HepG2 (cell line): ENCODE measurements around the gene AP3B1. TPM values are rescaled to one million over a fixed set of nuclear protein-coding genes. Genes with fewer than 3 reads are reported as not detected.

Source experiments
- ATAC-seq: fragments of 200-7000 bp; cut with Tn5 transposase; 3 replicates; pipeline ENCODE4 v1.9.1; 2020; ENCODE audit warnings: mild to moderate bottlenecking, moderate library complexity
- BruUV-seq: library from RNA; stranded (reverse); fragments of 400-500 nt; replicated peaks from 2 replicates; lab custom pipeline; 2021; lab: Mats Ljungman, UMichigan
- CTCF ChIA-PET: fragments of 300-600 bp; formaldehyde crosslinking; extraction: SDS; loops from one replicate; lab custom pipeline; 2021; ENCODE audit warnings: low total read pairs, inconsistent platforms, low intra/inter-chr PET ratio; lab: Yijun Ruan, JAX
- POLR2A ChIA-PET: fragments of 350-600 bp; sonication (Branson Sonifier 250); formaldehyde crosslinking; loops from one replicate; lab custom pipeline; 2020; ENCODE audit warnings: antibody characterized with exemption, inconsistent platforms; lab: Yijun Ruan, JAX
- DNase-seq: peaks from one replicate; pipeline ENCODE4 v3.0.0-alpha.2; 2015; ENCODE audit warnings: low spot score
- FAIRE-seq: peaks from 3 replicates; lab custom pipeline; 2011; peaks lifted over from hg19 to GRCh38; lab: Jason Lieb, UNC
- H2AFZ ChIP-seq: one replicate; pipeline ENCODE4 v1.6.1; 2011; ENCODE audit warnings: low read length, inconsistent platforms
- H3K27ac ChIP-seq: fragments of 300-600 bp; 3 replicates; pipeline ENCODE4 v1.8.0; 2011; ENCODE audit warnings: mixed run types, mild to moderate bottlenecking, mixed read lengths, low read length, inconsistent platforms; ENCODE audit not compliant: insufficient read depth; ENCODE audit errors: extremely low read length
- H3K27me3 ChIP-seq, 2 experiments: fragments of 200-600 bp in 1 of 2; 2 replicates in 1 of 2; 3 replicates in 1 of 2; pipeline versions ENCODE4 v1.6.0 to v1.8.0; 2011; ENCODE audit warnings: low read length in 2 of 2, mild to moderate bottlenecking in 2 of 2, moderate library complexity in 2 of 2, inconsistent platforms in 1 of 2; ENCODE audit not compliant: insufficient read depth in 2 of 2, control insufficient read depth in 1 of 2
- H3K36me3 ChIP-seq, 2 experiments: fragments of 200-600 bp in 1 of 2; replicated peaks in 1 of 2; 2 replicates in 1 of 2; 3 replicates in 1 of 2; pipeline versions ENCODE4 v1.5.1 to v1.8.0; 2011; ENCODE audit warnings: low read length in 2 of 2, inconsistent platforms in 1 of 2; ENCODE audit not compliant: insufficient read depth in 2 of 2, control insufficient read depth in 1 of 2
- H3K4me1 ChIP-seq: 2 replicates; pipeline ENCODE4 v1.5.1; 2012; ENCODE audit warnings: low read length, inconsistent platforms; ENCODE audit not compliant: insufficient read depth
- H3K4me2 ChIP-seq: 2 replicates; pipeline ENCODE4 v1.6.0; 2011; ENCODE audit warnings: low read depth, low read length, inconsistent platforms
- H3K4me3 ChIP-seq, 3 experiments: fragments of 200-600 bp in 1 of 3; sonication (generic), shearing (Covaris generic) in 1 of 3; replicated peaks in 1 of 3; 2 replicates each; pipeline ENCODE4 v1.5.1; 2011 to 2016; ENCODE audit warnings: low read length in 3 of 3, inconsistent platforms in 2 of 3, low read depth in 2 of 3, mild to moderate bottlenecking in 2 of 3, control low read depth in 1 of 3, mixed read lengths in 1 of 3; ENCODE audit not compliant: insufficient read depth in 1 of 3
- H3K79me2 ChIP-seq: one replicate; pipeline ENCODE4 v1.6.1; 2011; ENCODE audit warnings: low read length, inconsistent platforms; ENCODE audit not compliant: insufficient read depth
- H3K9ac ChIP-seq: 2 replicates; pipeline ENCODE4 v1.6.0; 2011; ENCODE audit warnings: mild to moderate bottlenecking, low read depth, low read length, inconsistent platforms; ENCODE audit not compliant: insufficient read depth
- H3K9me3 ChIP-seq: 2 replicates; pipeline ENCODE4 v1.5.1; 2012; ENCODE audit warnings: mild to moderate bottlenecking, low read length
- H4K20me1 ChIP-seq: 2 replicates; pipeline ENCODE4 v1.6.0; 2011; ENCODE audit warnings: inconsistent platforms, mild to moderate bottlenecking, low read length, moderate library complexity; ENCODE audit not compliant: insufficient read depth
- HNF4A ChIP-seq: sonication (generic); formaldehyde crosslinking; IDR thresholded peaks from 2 replicates; pipeline ENCODE4 v1.4.0; 2020; ENCODE audit warnings: missing genetic modification reagents
- HNF4G ChIP-seq, 2 experiments: sonication (generic) in 1 of 2; formaldehyde crosslinking in 1 of 2; IDR thresholded peaks; 2 replicates each; pipeline versions ENCODE4 v1.4.0 to v1.6.1; 2011 to 2020; ENCODE audit warnings: borderline replicate concordance in 2 of 2, low read depth in 2 of 2, mild to moderate bottlenecking in 2 of 2, low read length in 1 of 2, missing genetic modification reagents in 1 of 2, moderate library complexity in 1 of 2
- MAFF ChIP-seq: IDR thresholded peaks from 2 replicates; pipeline ENCODE4 v1.6.1; 2011; ENCODE audit warnings: low read depth, low read length, improper control_type of control experiment
- MAFK ChIP-seq, 2 experiments: IDR thresholded peaks in 1 of 2; conservative IDR thresholded peaks in 1 of 2; 2 replicates each; pipeline ENCODE4 v1.6.1; 2011; ENCODE audit warnings: improper control_type of control experiment in 2 of 2, low read length in 2 of 2
- RELA ChIP-seq: sonication (generic); formaldehyde crosslinking; IDR thresholded peaks from 2 replicates; pipeline ENCODE4 v1.4.0; 2020; ENCODE audit warnings: missing genetic modification reagents
- SP5 ChIP-seq: IDR thresholded peaks from 2 replicates; pipeline ENCODE4 v1.6.1; 2016; ENCODE audit warnings: low read depth, borderline replicate concordance
- STAG1 ChIP-seq: sonication (generic); formaldehyde crosslinking; IDR thresholded peaks from 2 replicates; pipeline ENCODE4 v1.4.0; 2020; ENCODE audit warnings: missing genetic modification reagents
- WIZ ChIP-seq: sonication (generic); formaldehyde crosslinking; IDR thresholded peaks from 2 replicates; pipeline ENCODE4 v1.5.1; 2020; ENCODE audit warnings: mild to moderate bottlenecking, missing genetic modification reagents
- ZC3H4 ChIP-seq: sonication (generic); formaldehyde crosslinking; IDR thresholded peaks from 2 replicates; pipeline ENCODE4 v1.4.0; 2020; ENCODE audit warnings: missing genetic modification reagents, borderline replicate concordance
- ZNF260 ChIP-seq: sonication (generic); formaldehyde crosslinking; IDR thresholded peaks from 2 replicates; pipeline ENCODE4 v1.4.0; 2020; ENCODE audit warnings: missing genetic modification reagents, low read depth, mild to moderate bottlenecking, borderline replicate concordance
- ZNF614 ChIP-seq: IDR thresholded peaks from 2 replicates; pipeline ENCODE4 v1.6.1; 2018; ENCODE audit warnings: missing biosample characterization, missing genetic modification reagents, inconsistent platforms, borderline replicate concordance
- ZNF619 ChIP-seq: sonication (generic); formaldehyde crosslinking; IDR thresholded peaks from 2 replicates; pipeline ENCODE4 v1.4.0; 2020; ENCODE audit warnings: mild to moderate bottlenecking, missing genetic modification reagents
- ZNF652 ChIP-seq: IDR thresholded peaks from 2 replicates; pipeline ENCODE4 v1.6.1; 2016; ENCODE audit warnings: low read depth, borderline replicate concordance
- WGBS: methylation state at CpG from one replicate; pipeline ENCODE4 v1.1.6; 2017; ENCODE audit warnings: low lambda C conversion rate; 5-methylcytosine and 5-hydroxymethylcytosine counted together
- in situ Hi-C: cut with HindIII; loops from 2 replicates; pipeline ENCODE4 v1.10.0; 2017; ENCODE audit warnings: low pct_unique_long_range_greater_than_20kb; ENCODE audit not compliant: extremely low pct_ligation_motif_present
- intact Hi-C: fragments of 100-400 bp; cut with micrococcal nuclease; formaldehyde crosslinking; loops from one replicate; pipeline ENCODE4 v1.10.0; 2022; ENCODE audit not compliant: unreplicated experiment
- polyA plus RNA-seq, 8 experiments: library from polyadenylated mRNA; depleted of rRNA in 3 of 8; stranded (reverse) in 7 of 8; unstranded in 1 of 8; fragments of >200 nt; fragmentation: Illumina TruSeq in 4 of 8; extraction: Trizol in 4 of 8; gene quantifications; 2 replicates each; pipeline versions ENCODE4 v1.2.1 to v1.2.3, GENCODE V29; 2011 to 2016; ENCODE audit warnings: low read depth in 4 of 8, missing spikeins in 1 of 8, mixed read lengths in 1 of 8; ENCODE audit not compliant: insufficient read depth in 1 of 8
- total RNA-seq, 5 experiments: library from RNA; depleted of rRNA; stranded (reverse); fragments of >200 nt; fragmentation: Illumina TruSeq; extraction: Trizol; gene quantifications; 2 replicates each; pipeline ENCODE4 v1.2.3, GENCODE V29; 2016; ENCODE audit warnings: low read depth in 1 of 5

The AP3B1 gene
- total and polyA plus RNA-seq, 2 of the 13 experiments (the other 11 are each of a cell fraction or from before 2014, with no cell fraction given) = 37.7 to 51.2 TPM

DNA sequence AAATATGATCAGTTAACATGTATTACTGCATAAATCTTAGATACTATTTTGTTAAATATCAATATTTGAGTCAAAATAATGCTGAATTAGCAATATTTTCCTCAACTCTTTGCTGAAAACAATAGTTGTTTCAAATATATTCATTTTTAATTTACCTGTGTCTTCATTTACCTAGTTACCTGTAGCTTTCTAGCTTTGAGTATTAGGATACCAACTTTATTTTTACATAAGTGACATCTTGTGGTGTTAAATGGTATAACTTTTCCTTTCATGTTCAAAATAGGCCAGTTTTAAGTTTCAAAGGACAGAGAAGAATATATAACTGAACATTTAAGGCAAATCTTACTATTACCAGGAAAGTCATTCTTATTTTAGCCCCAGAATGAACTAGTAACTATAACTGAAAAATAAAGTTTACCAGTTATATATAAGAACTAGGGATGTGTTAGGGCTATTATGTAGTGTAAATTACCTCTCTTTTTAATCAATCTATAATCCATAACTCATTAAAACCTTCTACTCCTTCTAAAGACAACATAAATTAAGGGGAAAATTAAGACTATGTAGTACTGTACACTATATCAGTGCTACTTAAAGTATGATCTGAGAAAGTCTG lies 25.3 kb downstream of the AP3B1 start:
- Histone ChIP-seq H3K4me1 (peaks cover 22% of the 10 kb centered on the region), H3K9me3 (no peaks in the 10 kb centered on the region), H3K79me2 (peaks cover 30% of the 10 kb centered on the region), H3K27ac (no peak overlapping the region), H3K9ac (no peak overlapping the region), H3K27me3 (no peaks in the 10 kb centered on the region), H3K4me2 (no peak overlapping the region), H4K20me1 (peaks cover 8% of the 10 kb centered on the region; the same call in 1 of the 2 replicates), H3K36me3 (peaks cover 5 to 20% of the 10 kb centered on the region in 2 experiments; a peak in 4 of 5 replicates), H3K4me3 (no peak overlapping the region), H2AFZ (no peak overlapping the region)
- TF ChIP-seq MAFF (peak; percentile 97), MAFK (conservative IDR thresholded peaks at IDR 0.05 in 1 of 2, IDR thresholded peaks at IDR 0.05 in 1 of 2; ENCODE audit: low read length in 2 of 2) (peak; percentile 90 to 97), HNF4A (no peak), WIZ (CRISPR knock-in tag) (no peak), ZC3H4 (CRISPR knock-in tag) (no peak), STAG1 (CRISPR knock-in tag) (peak; percentile 43), ZNF614 (CRISPR knock-in tag) (no peak)
- in situ Hi-C loops (no loop called here), intact Hi-C loops (no loop called here)
- ChIA-PET POLR2A (no interaction called here), CTCF (no interaction called here)
- DNase-seq (no peak), FAIRE-seq (peak; percentile 47), ATAC-seq (peak; percentile 47; the same call in 2 of the 3 replicates)
- no TSS peak for BruUV-seq

- in situ Hi-C loops = no loop called here
- Histone ChIP-seq H3K4me3 (no peak overlapping the region), H3K4me2 (no peak overlapping the region), H2AFZ (no peak overlapping the region), H3K27ac (no peak overlapping the region), H3K4me1 (peaks cover 13% of the 10 kb centered on the region), H3K27me3 (no peaks in the 10 kb centered on the region), H3K36me3 (peaks cover 5 to 22% of the 10 kb centered on the region in 2 experiments; a peak in 4 of 5 replicates), H3K9me3 (no peaks in the 10 kb centered on the region), H3K79me2 (peaks cover 23% of the 10 kb centered on the region), H3K9ac (no peak overlapping the region), H4K20me1 (peaks cover 8% of the 10 kb centered on the region; the same call in 1 of the 2 replicates)
- ATAC-seq (no peak), FAIRE-seq (no peak), DNase-seq (no peak)
- ChIA-PET POLR2A (no interaction called here), CTCF (no interaction called here)
- WGBS = 95% methylated on average over 2 of the region's 2 CpGs
- no TSS peak for BruUV-seq
- intact Hi-C loops = no loop called here
- TF ChIP-seq RELA (no peak), SP5 (CRISPR knock-in tag) (no peak), ZNF652 (no peak), ZNF260 (no peak), ZNF619 (CRISPR knock-in tag) (no peak), HNF4G (IDR thresholded peaks at IDR 0.05; ENCODE audit: borderline replicate concordance, low read depth, low read length) (no peak), HNF4G (CRISPR knock-in tag; IDR thresholded peaks at IDR 0.05; ENCODE audit: borderline replicate concordance, low read depth) (no peak)
Measured at GRCh38 chr5:78268356-78268755, 26.1 kb downstream of the AP3B1 start.
